Measurements from ENCODE around the gene PNLIPRP2. TPM values are rescaled to one million over a fixed set of nuclear protein-coding genes. Genes with fewer than 3 reads are reported as not detected.

The PNLIPRP2 gene
- total RNA-seq, 1 donor from 2014 or later = 1.6 TPM

DNA sequence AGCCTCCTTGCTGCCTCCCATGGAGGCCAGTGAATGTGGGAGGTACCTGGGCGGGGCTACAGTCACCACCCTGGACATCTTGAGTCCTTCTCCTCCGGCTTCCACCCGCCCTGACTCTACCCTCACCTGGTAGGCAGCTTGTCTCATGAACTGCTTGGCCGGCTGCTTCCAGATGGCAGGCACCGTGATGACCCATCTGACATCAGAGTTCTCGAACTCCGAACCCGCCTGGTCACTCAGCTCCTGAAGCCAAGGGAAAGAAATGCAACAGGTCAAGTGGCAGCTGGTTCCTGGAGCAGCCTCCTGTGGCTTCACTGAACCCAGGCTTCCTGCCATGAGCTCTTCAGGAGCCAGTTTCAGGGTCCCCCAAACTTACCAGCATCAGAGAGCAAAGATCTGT, 71.5 kb downstream of the PNLIPRP2 start:
- no peak overlapping the region for H3K27ac ChIP-seq
- Mint-ChIP-seq H3K36me3 (no peaks in the 10 kb centered on the region), H3K9me3 (peaks cover 2% of the 10 kb centered on the region)

DNA sequence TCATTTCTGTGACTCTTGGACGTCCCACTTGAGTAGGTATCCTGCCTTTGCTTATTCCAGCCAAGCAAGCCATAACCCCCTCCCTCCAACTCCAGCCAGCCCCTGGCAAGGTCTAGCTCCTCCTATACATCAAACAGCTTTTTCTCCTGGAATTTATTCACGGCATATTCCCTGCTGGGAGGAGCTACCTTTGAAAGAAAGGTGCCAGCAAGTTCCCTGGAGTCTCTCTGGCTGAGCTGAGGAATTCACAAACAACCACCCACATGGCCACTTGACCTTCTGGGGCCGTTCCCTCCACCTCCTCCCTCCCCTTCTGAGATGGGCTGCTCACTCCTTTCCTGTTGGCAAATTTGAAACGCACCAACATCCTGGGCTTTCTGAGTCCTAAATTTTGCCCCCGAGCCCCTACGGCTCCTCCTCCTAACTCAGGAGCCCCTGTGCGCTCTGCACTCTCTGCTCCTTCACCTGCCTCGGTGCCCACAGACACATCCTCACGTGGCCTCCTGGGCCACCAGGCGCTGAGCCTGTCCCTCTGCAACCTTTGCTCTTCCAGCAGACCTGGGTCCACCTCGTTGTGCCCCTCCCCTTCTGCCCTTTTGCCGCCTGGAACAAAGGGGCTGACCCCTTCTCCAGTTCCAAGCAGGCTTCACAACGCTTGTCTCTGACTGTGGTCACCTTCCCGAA, 73.6 kb downstream of the PNLIPRP2 start:
- H3K4me2 ChIP-seq = peak overlapping the region; percentile 27
- H4K20me1 ChIP-seq (ENCODE audit: low read depth) = no peaks in the 10 kb centered on the region
- H3K4me3 ChIP-seq = no peak overlapping the region
- no peaks in the 10 kb centered on the region for H3K79me2 ChIP-seq (ENCODE audit: low read depth)
- H3K4me3 Mint-ChIP-seq = no peak overlapping the region
- peaks cover 8% of the 10 kb centered on the region for H3K27me3 Mint-ChIP-seq (ENCODE audit: insufficient read depth, low read depth)
- H2AFZ ChIP-seq (replicated peaks) = no peak overlapping the region
- no peak overlapping the region for H3K9ac ChIP-seq
- peaks cover 12% of the 10 kb centered on the region for H3K27me3 ChIP-seq
- TF ChIP-seq, protein P1, sequence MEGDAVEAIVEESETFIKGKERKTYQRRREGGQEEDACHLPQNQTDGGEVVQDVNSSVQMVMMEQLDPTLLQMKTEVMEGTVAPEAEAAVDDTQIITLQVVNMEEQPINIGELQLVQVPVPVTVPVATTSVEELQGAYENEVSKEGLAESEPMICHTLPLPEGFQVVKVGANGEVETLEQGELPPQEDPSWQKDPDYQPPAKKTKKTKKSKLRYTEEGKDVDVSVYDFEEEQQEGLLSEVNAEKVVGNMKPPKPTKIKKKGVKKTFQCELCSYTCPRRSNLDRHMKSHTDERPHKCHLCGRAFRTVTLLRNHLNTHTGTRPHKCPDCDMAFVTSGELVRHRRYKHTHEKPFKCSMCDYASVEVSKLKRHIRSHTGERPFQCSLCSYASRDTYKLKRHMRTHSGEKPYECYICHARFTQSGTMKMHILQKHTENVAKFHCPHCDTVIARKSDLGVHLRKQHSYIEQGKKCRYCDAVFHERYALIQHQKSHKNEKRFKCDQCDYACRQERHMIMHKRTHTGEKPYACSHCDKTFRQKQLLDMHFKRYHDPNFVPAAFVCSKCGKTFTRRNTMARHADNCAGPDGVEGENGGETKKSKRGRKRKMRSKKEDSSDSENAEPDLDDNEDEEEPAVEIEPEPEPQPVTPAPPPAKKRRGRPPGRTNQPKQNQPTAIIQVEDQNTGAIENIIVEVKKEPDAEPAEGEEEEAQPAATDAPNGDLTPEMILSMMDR (IDR thresholded peaks at IDR 0.05) = no peak
- TF ChIP-seq EZH2 (IDR thresholded peaks at IDR 0.05) = no peak
- no peak for TF ChIP-seq EZH2phosphoT487 (IDR thresholded peaks at IDR 0.05)
- peak; percentile 13 for DNase-seq (ENCODE audit: low spot score)
- no peaks in the 10 kb centered on the region for H3F3A ChIP-seq (ENCODE audit: low read depth)
- H3K27ac Mint-ChIP-seq = peak overlapping the region; percentile 22
- no peak overlapping the region for H3K27ac ChIP-seq
- H3K4me1 ChIP-seq = peaks cover 13% of the 10 kb centered on the region
- H3K36me3 Mint-ChIP-seq = no peaks in the 10 kb centered on the region
- H3K4me1 Mint-ChIP-seq = peaks cover 37% of the 10 kb centered on the region
- peaks cover 2% of the 10 kb centered on the region for H3K9me3 Mint-ChIP-seq
- no peaks in the 10 kb centered on the region for H3K36me3 ChIP-seq
- no peaks in the 10 kb centered on the region for H3K9me3 ChIP-seq (ENCODE audit: low read depth)

More for the DNA sequence above, 71.5 kb downstream of the PNLIPRP2 start:
- no peaks in the 10 kb centered on the region for H3F3A ChIP-seq (ENCODE audit: low read depth)
- no peak overlapping the region for H2AFZ ChIP-seq (replicated peaks)
- H3K4me1 ChIP-seq = peaks cover 9% of the 10 kb centered on the region
- H3K4me2 ChIP-seq = no peak overlapping the region
- H3K27me3 ChIP-seq = peaks cover 9% of the 10 kb centered on the region
- DNase-seq (ENCODE audit: low spot score) = no peak
- peaks cover 8% of the 10 kb centered on the region for H3K27me3 Mint-ChIP-seq (ENCODE audit: insufficient read depth, low read depth)
- no peak overlapping the region for H3K4me3 ChIP-seq
- no peak overlapping the region for H3K9ac ChIP-seq
- no peaks in the 10 kb centered on the region for H3K36me3 ChIP-seq
- no peaks in the 10 kb centered on the region for H4K20me1 ChIP-seq (ENCODE audit: low read depth)
- H3K4me1 Mint-ChIP-seq = peaks cover 30% of the 10 kb centered on the region
- TF ChIP-seq EZH2phosphoT487 (IDR thresholded peaks at IDR 0.05) = no peak
- TF ChIP-seq, protein P1 (IDR thresholded peaks at IDR 0.05) = no peak
- TF ChIP-seq EZH2 (IDR thresholded peaks at IDR 0.05) = no peak
- no peaks in the 10 kb centered on the region for H3K79me2 ChIP-seq (ENCODE audit: low read depth)
- no peak overlapping the region for H3K4me3 Mint-ChIP-seq
- no peak overlapping the region for H3K27ac Mint-ChIP-seq
- no peaks in the 10 kb centered on the region for H3K9me3 ChIP-seq (ENCODE audit: low read depth)

Other genes starting within 250 kb of the PNLIPRP2 start
- gene PNLIPRP3, start 193.1 kb upstream of the PNLIPRP2 start, total RNA-seq (ENCODE audit: low replicate concordance) = not detected in 2 replicates
- gene PNLIP, start 75.0 kb upstream of the PNLIPRP2 start, total RNA-seq (ENCODE audit: low replicate concordance) = not detected in 2 replicates
- gene PNLIPRP1, start 30.0 kb upstream of the PNLIPRP2 start, total RNA-seq (ENCODE audit: low replicate concordance) = not detected in 2 replicates
- 5.3 and 5.6 TPM in 2 replicates for gene HSPA12A, start 121.6 kb downstream of the PNLIPRP2 start, total RNA-seq (ENCODE audit: low replicate concordance)
- 0.84 and 10.0 TPM in 2 replicates for gene ENO4, start 228.5 kb downstream of the PNLIPRP2 start, total RNA-seq (ENCODE audit: low replicate concordance)